Loucy (cell line): Measurements from ENCODE around the gene SLC43A3.

Experiments
- H2AFZ ChIP-seq: fragments of 200-600 bp; sonication (generic); 2 replicates; pipeline ENCODE4 v1.6.0; 2016; ENCODE audit warnings: antibody characterized with exemption, mild to moderate bottlenecking, low read length, moderate library complexity
- H3F3A ChIP-seq: fragments of 200-600 bp; 2 replicates; pipeline ENCODE4 v1.6.0; 2016; ENCODE audit warnings: antibody characterized with exemption, low read depth, mild to moderate bottlenecking
- H3K27me3 ChIP-seq: fragments of 200-600 bp; sonication (generic); 2 replicates; pipeline ENCODE4 v1.6.1; 2014; ENCODE audit warnings: low read length, mild to moderate bottlenecking; ENCODE audit not compliant: insufficient read depth, poor library complexity, severe bottlenecking
- H3K36me3 ChIP-seq: fragments of 200-600 bp; sonication (generic); 2 replicates; pipeline ENCODE4 v1.6.1; 2016; ENCODE audit warnings: low read length; ENCODE audit not compliant: insufficient read depth
- H3K4me1 ChIP-seq: fragments of 200-600 bp; sonication (generic); 2 replicates; pipeline ENCODE4 v1.5.1; 2014; ENCODE audit warnings: low read length, mild to moderate bottlenecking; ENCODE audit not compliant: insufficient read depth, poor library complexity, severe bottlenecking
- H3K4me2 ChIP-seq: fragments of 200-600 bp; sonication (generic); 2 replicates; pipeline ENCODE4 v1.6.0; 2014; ENCODE audit warnings: antibody characterized with exemption, low read length, low read depth, mild to moderate bottlenecking; ENCODE audit not compliant: poor library complexity, severe bottlenecking
- H3K4me3 ChIP-seq: fragments of 200-600 bp; sonication (generic); 2 replicates; pipeline ENCODE4 v1.5.1; 2014; ENCODE audit warnings: low read length, mild to moderate bottlenecking, mixed read lengths; ENCODE audit not compliant: poor library complexity, severe bottlenecking
- H3K79me2 ChIP-seq: fragments of 200-600 bp; sonication (generic); 2 replicates; pipeline ENCODE4 v1.6.1; 2014; ENCODE audit warnings: low read length; ENCODE audit not compliant: insufficient read depth
- H3K9ac ChIP-seq: fragments of 200-600 bp; sonication (generic); 2 replicates; pipeline ENCODE4 v1.6.0; 2014; ENCODE audit warnings: mild to moderate bottlenecking, low read depth, low read length, moderate library complexity; ENCODE audit not compliant: poor library complexity, severe bottlenecking
- H3K9me2 ChIP-seq: fragments of 200-600 bp; sonication (generic); replicated peaks from 2 replicates; pipeline ENCODE4 v1.6.1; 2016; ENCODE audit warnings: low read depth, low read length, mixed read lengths
- H3K9me3 ChIP-seq: fragments of 200-600 bp; sonication (generic); 2 replicates; pipeline ENCODE4 v1.6.1; 2014; ENCODE audit warnings: mild to moderate bottlenecking, antibody characterized with exemption, low read length, low read depth; ENCODE audit not compliant: insufficient read depth
- H4K20me1 ChIP-seq: fragments of 200-600 bp; sonication (generic); 2 replicates; pipeline ENCODE4 v1.6.0; 2014; ENCODE audit warnings: antibody characterized with exemption, low read length, mild to moderate bottlenecking; ENCODE audit not compliant: insufficient read depth, poor library complexity, severe bottlenecking
- EZH2phosphoT487 ChIP-seq: fragments of 200-600 bp; IDR thresholded peaks from 2 replicates; pipeline ENCODE4 v1.6.1; 2018; ENCODE audit warnings: antibody characterized with exemption, mild to moderate bottlenecking, moderate library complexity, borderline replicate concordance
- TF ChIP-seq, protein P1 (sequence below): fragments of 200-600 bp; sonication (generic); conservative IDR thresholded peaks from 2 replicates; pipeline ENCODE4 v1.5.1; 2014; ENCODE audit warnings: mild to moderate bottlenecking, antibody characterized with exemption, low read length

SLC43A3 gene

GRCh38 chr11:57414612-57415212, 12.2 kb downstream of the SLC43A3 start:
- no peaks in the 10 kb centered on the region for H3F3A ChIP-seq
- no peak overlapping the region for H3K9ac ChIP-seq
- H3K27me3 ChIP-seq = peaks cover 4% of the 10 kb centered on the region
- H3K9me3 ChIP-seq = no peaks in the 10 kb centered on the region
- H4K20me1 ChIP-seq = peaks cover 77% of the 10 kb centered on the region
- no peak for TF ChIP-seq EZH2phosphoT487
- TF ChIP-seq, protein P1, sequence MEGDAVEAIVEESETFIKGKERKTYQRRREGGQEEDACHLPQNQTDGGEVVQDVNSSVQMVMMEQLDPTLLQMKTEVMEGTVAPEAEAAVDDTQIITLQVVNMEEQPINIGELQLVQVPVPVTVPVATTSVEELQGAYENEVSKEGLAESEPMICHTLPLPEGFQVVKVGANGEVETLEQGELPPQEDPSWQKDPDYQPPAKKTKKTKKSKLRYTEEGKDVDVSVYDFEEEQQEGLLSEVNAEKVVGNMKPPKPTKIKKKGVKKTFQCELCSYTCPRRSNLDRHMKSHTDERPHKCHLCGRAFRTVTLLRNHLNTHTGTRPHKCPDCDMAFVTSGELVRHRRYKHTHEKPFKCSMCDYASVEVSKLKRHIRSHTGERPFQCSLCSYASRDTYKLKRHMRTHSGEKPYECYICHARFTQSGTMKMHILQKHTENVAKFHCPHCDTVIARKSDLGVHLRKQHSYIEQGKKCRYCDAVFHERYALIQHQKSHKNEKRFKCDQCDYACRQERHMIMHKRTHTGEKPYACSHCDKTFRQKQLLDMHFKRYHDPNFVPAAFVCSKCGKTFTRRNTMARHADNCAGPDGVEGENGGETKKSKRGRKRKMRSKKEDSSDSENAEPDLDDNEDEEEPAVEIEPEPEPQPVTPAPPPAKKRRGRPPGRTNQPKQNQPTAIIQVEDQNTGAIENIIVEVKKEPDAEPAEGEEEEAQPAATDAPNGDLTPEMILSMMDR = no peak
- peaks cover 22% of the 10 kb centered on the region for H3K4me1 ChIP-seq
- H3K36me3 ChIP-seq = peaks cover 87% of the 10 kb centered on the region
- H3K4me3 ChIP-seq = no peak overlapping the region
- H3K79me2 ChIP-seq = peaks cover 80% of the 10 kb centered on the region
- peak overlapping the region; percentile 18 for H3K4me2 ChIP-seq
- H3K9me2 ChIP-seq = no peaks in the 10 kb centered on the region
- no peak overlapping the region for H2AFZ ChIP-seq

GRCh38 chr11:57413681-57414080, 13.2 kb downstream of the SLC43A3 start:
- no peaks in the 10 kb centered on the region for H3K9me3 ChIP-seq
- H3K4me1 ChIP-seq = peaks cover 29% of the 10 kb centered on the region
- no peaks in the 10 kb centered on the region for H3K9me2 ChIP-seq
- H3K9ac ChIP-seq = no peak overlapping the region
- H2AFZ ChIP-seq = no peak overlapping the region
- peaks cover 4% of the 10 kb centered on the region for H3K27me3 ChIP-seq
- H3K36me3 ChIP-seq = peaks cover 93% of the 10 kb centered on the region
- H3K4me3 ChIP-seq = no peak overlapping the region
- H4K20me1 ChIP-seq = peaks cover 78% of the 10 kb centered on the region
- H3F3A ChIP-seq = no peaks in the 10 kb centered on the region
- TF ChIP-seq, protein P1 = no peak
- no peak for TF ChIP-seq EZH2phosphoT487
- peaks cover 71% of the 10 kb centered on the region for H3K79me2 ChIP-seq
- peak overlapping the region; percentile 25 for H3K4me2 ChIP-seq

- H3K9me3 ChIP-seq = no peaks in the 10 kb centered on the region
- H2AFZ ChIP-seq = no peak overlapping the region
- H3F3A ChIP-seq = no peaks in the 10 kb centered on the region
- H3K27me3 ChIP-seq = peaks cover 4% of the 10 kb centered on the region
- TF ChIP-seq, protein P1 = no peak
- no peak for TF ChIP-seq EZH2phosphoT487
- peak overlapping the region; percentile 4 for H3K4me2 ChIP-seq
- H3K9me2 ChIP-seq = no peaks in the 10 kb centered on the region
- H3K36me3 ChIP-seq = peaks cover 97% of the 10 kb centered on the region
- peaks cover 23% of the 10 kb centered on the region for H3K4me1 ChIP-seq
- H3K79me2 ChIP-seq = peaks cover 40% of the 10 kb centered on the region
- no peak overlapping the region for H3K4me3 ChIP-seq
- H4K20me1 ChIP-seq = peaks cover 69% of the 10 kb centered on the region
- H3K9ac ChIP-seq = no peak overlapping the region
Measured at GRCh38 chr11:57410287-57410686, 16.6 kb downstream of the SLC43A3 start.
